Hindlimb muscle (tissue), 1 donor: ENCODE data around the gene RNF181. TPM values are rescaled to one million over a fixed set of nuclear protein-coding genes. Genes with fewer than 3 reads are reported as not detected.
"Not testable (repeated sequence)": the region's sequence is repeated elsewhere in the genome, so short reads cannot be mapped to it uniquely, and the experiment has no call there.

Source experiments
- DNase-seq: peaks from one replicate; pipeline ENCODE4 v3.0.0-alpha.2; 2013
- polyA plus RNA-seq: library from polyadenylated mRNA; unstranded; fragments of 120-200 nt; gene quantifications from one replicate; pipeline ENCODE4 v1.2.1, GENCODE V29; 2013; ENCODE audit not compliant: insufficient read length

Gene RNF181
- polyA plus RNA-seq, 1 donor: 49.1 TPM

GRCh38 chr2:85614757-85615156, 19.2 kb downstream of the RNF181 start:
- not testable (repeated sequence) for DNase-seq

GRCh38 chr2:85615413-85615728, 19.8 kb downstream of the RNF181 start:
- DNase-seq: no peak

GRCh38 chr2:85617723-85618122, 22.2 kb downstream of the RNF181 start:
- DNase-seq: not testable (repeated sequence)

- no peak for DNase-seq
Observed at GRCh38 chr2:85619617-85620016, 24.1 kb downstream of the RNF181 start.

- no peak for DNase-seq
Observed at GRCh38 chr2:85621338-85621737, 25.8 kb downstream of the RNF181 start.

GRCh38 chr2:85623991-85624390, 28.4 kb downstream of the RNF181 start:
- no peak for DNase-seq

- no peak for DNase-seq
Observed at GRCh38 chr2:85628658-85629057, 33.1 kb downstream of the RNF181 start.

GRCh38 chr2:85631316-85631715, 35.8 kb downstream of the RNF181 start:
- no peak for DNase-seq

GRCh38 chr2:85635011-85635410, 39.5 kb downstream of the RNF181 start:
- DNase-seq: no peak

- no peak for DNase-seq
Observed at GRCh38 chr2:85635636-85636035, 40.1 kb downstream of the RNF181 start.

- no peak for DNase-seq
Observed at GRCh38 chr2:85642725-85643124, 47.2 kb downstream of the RNF181 start.

- no peak for DNase-seq
Observed at GRCh38 chr2:85644909-85645308, 49.4 kb downstream of the RNF181 start.

GRCh38 chr2:85646166-85646565, 50.6 kb downstream of the RNF181 start:
- DNase-seq: no peak

Other genes starting within 250 kb of the RNF181 start
- 14.6 TPM for gene RETSAT, start 241.2 kb upstream of the RNF181 start, polyA plus RNA-seq
- 17.5 TPM for gene ELMOD3, start 241.0 kb upstream of the RNF181 start, polyA plus RNA-seq
- gene CAPG, start 185.4 kb upstream of the RNF181 start, polyA plus RNA-seq: 16.8 TPM
- 0.89 TPM for gene SH2D6, start 177.0 kb upstream of the RNF181 start, polyA plus RNA-seq
- gene MAT2A, start 56.6 kb upstream of the RNF181 start, polyA plus RNA-seq: 188 TPM
- gene GGCX, start 34.3 kb upstream of the RNF181 start, polyA plus RNA-seq: 22.6 TPM
- 12.5 TPM for gene VAMP8, start 18.2 kb upstream of the RNF181 start, polyA plus RNA-seq
- 54.7 TPM for gene VAMP5, start 11.3 kb upstream of the RNF181 start, polyA plus RNA-seq
- gene TMEM150A, start 7.0 kb downstream of the RNF181 start, polyA plus RNA-seq: 11.7 TPM
- 57.5 TPM for gene C2orf68, start 16.3 kb downstream of the RNF181 start, polyA plus RNA-seq
- 36.5 TPM for gene USP39, start 20.4 kb downstream of the RNF181 start, polyA plus RNA-seq
- gene SFTPB, start 72.5 kb downstream of the RNF181 start, polyA plus RNA-seq: 0.08 TPM
- gene GNLY, start 98.6 kb downstream of the RNF181 start, polyA plus RNA-seq: 0.77 TPM
- gene ATOH8, start 158.2 kb downstream of the RNF181 start, polyA plus RNA-seq: 25.6 TPM